Endothelial cell of umbilical vein (primary cell): ENCODE results near the gene CTSW. TPM values are rescaled to one million over a fixed set of nuclear protein-coding genes. Genes with fewer than 3 reads are reported as not detected.
"Not testable (repeated sequence)": the region's sequence is repeated elsewhere in the genome, so short reads cannot be mapped to it uniquely, and the experiment has no call there.

Experiments used
- BruUV-seq: library from RNA; stranded (reverse); fragments of 400-500 nt; replicated peaks from 2 replicates; lab custom pipeline; 2021; lab: Mats Ljungman, UMichigan
- CTCF ChIA-PET: fragments of 300-600, 350-600 bp; sonication (Branson Sonifier 250); formaldehyde crosslinking; loops from one replicate; lab custom pipeline; 2021; ENCODE audit warnings: antibody characterized with exemption, inconsistent platforms; lab: Charles Lee
- POLR2A ChIA-PET: fragments of 300-600, 350-600 bp; sonication (Branson Sonifier 250); formaldehyde crosslinking; loops from one replicate; lab custom pipeline; 2021; ENCODE audit warnings: antibody characterized with exemption, inconsistent platforms; lab: Charles Lee
- DNase-seq: peaks from one replicate; pipeline ENCODE4 v3.0.0-alpha.2; 2011; ENCODE audit warnings: low read depth, low spot score
- FAIRE-seq: peaks from 2 replicates; lab custom pipeline; 2011; peaks lifted over from hg19 to GRCh38; lab: Jason Lieb, UNC
- H2AFZ ChIP-seq: 2 replicates; pipeline ENCODE4 v1.6.0; 2012; ENCODE audit warnings: low read depth, low read length, control low read depth, inconsistent platforms
- H3K27ac ChIP-seq: 2 replicates; pipeline ENCODE4 v1.5.1; 2011; ENCODE audit warnings: low read depth, mild to moderate bottlenecking, control low read depth, low read length, moderate library complexity; ENCODE audit not compliant: insufficient read depth
- H3K27me3 ChIP-seq, 2 experiments: 2 replicates each; pipeline versions ENCODE4 v1.6.0 to v1.6.1; 2011; ENCODE audit warnings: low read length in 2 of 2, mixed read lengths in 1 of 2; ENCODE audit not compliant: control insufficient read depth in 2 of 2, insufficient read depth in 2 of 2
- H3K36me3 ChIP-seq, 2 experiments: 2 replicates in 1 of 2; 3 replicates in 1 of 2; pipeline ENCODE4 v1.5.1; 2011; ENCODE audit warnings: low read length in 2 of 2, mild to moderate bottlenecking in 1 of 2, moderate library complexity in 1 of 2; ENCODE audit not compliant: control insufficient read depth in 2 of 2, insufficient read depth in 2 of 2; ENCODE audit errors: extremely low read depth in 1 of 2
- H3K4me1 ChIP-seq: 3 replicates; pipeline ENCODE4 v1.5.1; 2011; ENCODE audit warnings: mild to moderate bottlenecking, low read length; ENCODE audit not compliant: control insufficient read depth, insufficient read depth; ENCODE audit errors: extremely low read depth
- H3K4me2 ChIP-seq: 2 replicates; pipeline ENCODE4 v1.6.1; 2011; ENCODE audit warnings: low read length, control low read depth, mixed read lengths; ENCODE audit not compliant: insufficient read depth
- H3K4me3 ChIP-seq, 3 experiments: fragments of 200-600 bp in 1 of 3; sonication (generic), shearing (Covaris generic) in 1 of 3; replicated peaks in 1 of 3; 2 replicates each; pipeline ENCODE4 v1.5.1; 2011 to 2016; ENCODE audit warnings: control low read depth in 3 of 3, low read length in 3 of 3, mild to moderate bottlenecking in 2 of 3, inconsistent platforms in 1 of 3, low read depth in 1 of 3, moderate library complexity in 1 of 3; ENCODE audit not compliant: insufficient read depth in 1 of 3
- H3K79me2 ChIP-seq: 2 replicates; pipeline ENCODE4 v1.6.0; 2012; ENCODE audit warnings: low read length, inconsistent platforms; ENCODE audit not compliant: control insufficient read depth, insufficient read depth
- H3K9ac ChIP-seq: replicated peaks from 2 replicates; pipeline ENCODE3; 2011; ENCODE audit warnings: low read length, control low read depth; ENCODE audit not compliant: insufficient read depth; ENCODE audit errors: extremely low read depth
- H3K9me1 ChIP-seq: replicated peaks from 3 replicates; pipeline ENCODE4 v1.6.0; 2011; ENCODE audit warnings: mild to moderate bottlenecking, low read length; ENCODE audit not compliant: control insufficient read depth, insufficient read depth; ENCODE audit errors: extremely low read depth
- H3K9me3 ChIP-seq: replicated peaks from 2 replicates; pipeline ENCODE4 v1.5.1; 2012; ENCODE audit warnings: low read length, inconsistent platforms; ENCODE audit not compliant: control insufficient read depth, insufficient read depth
- H4K20me1 ChIP-seq: replicated peaks from 2 replicates; pipeline ENCODE3; 2011; ENCODE audit warnings: mild to moderate bottlenecking, low read length; ENCODE audit not compliant: control insufficient read depth, insufficient read depth; ENCODE audit errors: extremely low read depth
- CTCF ChIP-seq, 2 donors: IDR thresholded peaks; 1 replicate in 1 of 2; 2 replicates in 1 of 2; pipeline ENCODE4 v1.5.1; 2011; ENCODE audit warnings: low read length in 2 of 2, mild to moderate bottlenecking in 2 of 2, moderate library complexity in 2 of 2, control low read depth in 1 of 2, inconsistent platforms in 1 of 2, low read depth in 1 of 2; ENCODE audit not compliant: insufficient read depth in 1 of 2; ENCODE audit errors: extremely low read depth in 1 of 2
- EZH2 ChIP-seq: IDR thresholded peaks from 2 replicates; pipeline ENCODE4 v1.6.1; 2012; ENCODE audit warnings: borderline replicate concordance, low read depth, mild to moderate bottlenecking, moderate library complexity, low read length, inconsistent platforms; ENCODE audit not compliant: severe bottlenecking
- FOS ChIP-seq: IDR thresholded peaks from 2 replicates; pipeline ENCODE4 v1.6.1; 2011; ENCODE audit warnings: mild to moderate bottlenecking, low read length, moderate library complexity, borderline replicate concordance; ENCODE audit not compliant: insufficient read depth
- GATA2 ChIP-seq: IDR thresholded peaks from 2 replicates; pipeline ENCODE4 v1.7.0; 2011; ENCODE audit warnings: low read depth, mild to moderate bottlenecking, moderate library complexity, mixed read lengths, low read length; ENCODE audit not compliant: insufficient read length, insufficient read depth
- JUN ChIP-seq: IDR thresholded peaks from 2 replicates; pipeline ENCODE4 v1.6.1; 2011; ENCODE audit warnings: borderline replicate concordance, low read depth; ENCODE audit not compliant: insufficient read length, insufficient read depth
- MAX ChIP-seq: IDR thresholded peaks from 2 replicates; pipeline ENCODE4 v1.6.1; 2011; ENCODE audit not compliant: insufficient read depth, insufficient read length
- MYC ChIP-seq: IDR thresholded peaks from one replicate; pipeline ENCODE4 v1.6.1; 2011; ENCODE audit warnings: mild to moderate bottlenecking, low read depth, low read length
- POLR2A ChIP-seq: IDR thresholded peaks from 2 replicates; pipeline ENCODE4 v1.6.1; 2012; ENCODE audit warnings: low read depth, mild to moderate bottlenecking, control low read depth, low read length
- POLR2AphosphoS5 ChIP-seq: IDR thresholded peaks from 2 replicates; pipeline ENCODE4 v1.6.1; 2012; ENCODE audit warnings: low read depth, mild to moderate bottlenecking, control low read depth, low read length, moderate library complexity; ENCODE audit not compliant: insufficient read depth
- dilution Hi-C: fragments of 300-500 bp; cut with MboI; formaldehyde crosslinking; loops from one replicate; pipeline ENCODE4 v1.15.0; 2019; ENCODE audit warnings: low sequenced_read_pairs; ENCODE audit not compliant: extremely low pct_ligation_motif_present
- intact Hi-C: fragments of 100-400 bp; cut with micrococcal nuclease; formaldehyde crosslinking; loops from one replicate; pipeline ENCODE4 v1.10.0; 2022
- polyA plus RNA-seq, 4 experiments: library from polyadenylated mRNA; depleted of rRNA in 3 of 4; stranded (reverse) in 3 of 4; unstranded in 1 of 4; fragments of >200 nt; gene quantifications; 2 replicates each; pipeline versions ENCODE4 v1.2.1 to v1.2.3, GENCODE V29; 2011 to 2012; ENCODE audit warnings: missing spikeins in 1 of 4
- total RNA-seq: library from RNA; stranded (reverse); gene quantifications from 2 replicates; pipeline ENCODE4 v1.2.3, GENCODE V29; 2021

Gene CTSW
- total and polyA plus RNA-seq, 2 donors (not counting 3 experiments of a cell fraction or from before 2014, with no cell fraction given) = not detected

DNA sequence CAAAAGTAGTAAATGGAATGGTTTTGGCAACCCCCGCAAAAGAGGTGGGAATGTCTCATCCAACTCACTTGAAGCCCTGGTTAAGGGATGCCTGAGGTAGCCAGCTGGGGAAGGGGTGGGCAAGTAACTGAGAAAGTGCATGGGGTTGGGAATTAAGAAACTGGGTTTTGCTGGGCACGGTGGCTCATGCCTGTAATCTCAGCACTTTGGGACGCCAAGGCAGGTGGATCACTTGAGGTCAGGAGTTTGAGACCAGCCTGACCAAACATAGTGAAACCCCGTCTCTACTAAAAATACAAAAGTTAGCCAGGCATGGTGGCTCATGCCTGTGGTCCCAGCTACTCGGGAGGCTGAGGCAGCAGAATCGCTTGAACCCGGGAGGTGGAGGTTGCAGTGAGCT, 30.9 kb upstream of the CTSW start:
- dilution Hi-C loops, H3K9ac ChIP-seq, H3K79me2 ChIP-seq, H3K27me3 ChIP-seq, H3K9me1 ChIP-seq, DNase-seq, intact Hi-C loops, H3K27ac ChIP-seq, H2AFZ ChIP-seq, H3K4me2 ChIP-seq, FAIRE-seq, H3K4me1 ChIP-seq, H3K9me3 ChIP-seq, H4K20me1 ChIP-seq, H3K4me3 ChIP-seq: not testable (repeated sequence)
- BruUV-seq = TSS peak; percentile 0
- ChIA-PET CTCF (interaction anchor here (1.6 to 3.4 kb wide), 3 partner anchors 11 to 68 kb away, joined by 6 to 16 read pairs (median 7); partner anchors contain the start of genes AP5B1 and MUS81), POLR2A (interaction anchor here (0.5 to 1.1 kb wide), 3 partner anchors 10 to 45 kb away, joined by 3 read pairs; partner anchors contain the start of gene CFL1)
- H3K36me3 ChIP-seq = peaks cover 8 to 20% of the 10 kb centered on the region in 2 experiments

DNA sequence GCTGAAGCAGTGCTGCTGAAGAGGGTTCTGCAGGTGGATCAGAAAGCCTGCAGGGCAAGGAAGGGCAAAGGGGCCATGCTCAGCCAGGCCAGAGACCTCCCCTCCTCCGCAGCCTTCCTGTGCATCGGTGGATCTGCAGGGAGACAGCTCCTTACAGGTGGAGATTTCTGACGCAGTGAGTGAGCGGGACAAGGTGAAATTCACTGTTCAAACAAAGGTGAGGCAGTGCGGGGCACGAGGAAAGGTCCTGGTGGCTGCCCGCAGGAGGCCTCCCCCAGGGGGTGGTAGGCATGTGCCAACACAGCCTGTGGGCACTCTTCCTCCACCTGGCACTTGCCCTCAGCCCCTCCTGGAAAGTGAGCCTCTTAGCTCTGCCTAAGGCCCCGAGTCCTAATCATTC, 30.3 kb upstream of the CTSW start:
- FAIRE-seq (no peak), DNase-seq (no peak)
- H3K79me2 ChIP-seq = peaks cover 13% of the 10 kb centered on the region
- dilution Hi-C loops (no loop called here), intact Hi-C loops (no loop called here)
- H3K27ac ChIP-seq = no peak overlapping the region
- H3K9me1 ChIP-seq = no peaks in the 10 kb centered on the region
- ChIA-PET CTCF (interaction anchor here (1.2 to 3.7 kb wide), 5 partner anchors 10 to 69 kb away, joined by 3 to 18 read pairs (median 7); partner anchors contain the start of genes AP5B1, FIBP and MUS81), POLR2A (interaction anchor here (1.1 kb wide), 1 partner anchor 44 kb away, joined by 3 read pairs; no protein-coding TSS in a partner anchor)
- peaks cover 5% of the 10 kb centered on the region for H4K20me1 ChIP-seq
- no peaks in the 10 kb centered on the region for H3K9me3 ChIP-seq
- no peak overlapping the region for H3K9ac ChIP-seq
- H2AFZ ChIP-seq = no peak overlapping the region
- H3K27me3 ChIP-seq = no peaks in the 10 kb centered on the region
- H3K4me3 ChIP-seq = no peak overlapping the region
- no TSS peak for BruUV-seq
- TF ChIP-seq MAX (no peak), JUN (no peak), CTCF (IDR thresholded peaks at IDR 0.05; ENCODE audit: extremely low read depth in 1 of 2, insufficient read depth in 1 of 2, low read depth in 1 of 2, low read length in 2 of 2) (no peak), FOS (no peak), GATA2 (no peak), POLR2A (no peak), EZH2 (no peak), MYC (no peak), POLR2AphosphoS5 (no peak)
- peaks cover 14 to 26% of the 10 kb centered on the region in 2 experiments for H3K36me3 ChIP-seq
- H3K4me2 ChIP-seq = no peak overlapping the region
- H3K4me1 ChIP-seq = no peaks in the 10 kb centered on the region
